GM21447 (cell line): Measurements from ENCODE around the gene SERPINB13.
"Not testable (repeated sequence)": the region's sequence is repeated elsewhere in the genome, so short reads cannot be mapped to it uniquely, and the experiment has no call there.

Source experiments
- ATAC-seq: cut with Tn5 transposase; IDR thresholded peaks from one replicate; pipeline ENCODE4 v1.9.1; 2021; ENCODE audit not compliant: unreplicated experiment

Gene SERPINB13

GRCh38 chr18:63644694-63645093, 57.6 kb downstream of the SERPINB13 start:
- ATAC-seq: not testable (repeated sequence)

GRCh38 chr18:63646936-63647335, 59.8 kb downstream of the SERPINB13 start:
- ATAC-seq: no peak

DNA sequence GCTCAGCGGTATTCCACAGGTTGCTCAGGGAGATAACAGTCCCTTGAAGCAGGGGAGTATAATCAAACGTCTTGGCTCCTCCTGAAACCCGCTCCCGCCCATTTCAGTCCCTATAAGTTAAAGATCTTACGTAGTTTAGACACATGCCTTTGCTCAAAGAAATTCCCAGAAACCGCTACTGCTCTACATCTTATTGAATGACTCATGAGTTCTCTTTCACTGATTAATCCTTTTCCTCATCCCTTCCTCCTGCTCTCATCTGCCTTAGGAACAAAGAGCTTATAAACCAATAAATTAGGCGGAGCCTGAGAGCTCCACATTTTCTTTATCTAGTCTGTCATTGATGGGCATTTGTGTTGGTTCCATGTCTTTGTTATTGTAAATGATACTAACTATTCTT, 61.1 kb downstream of the SERPINB13 start:
- ATAC-seq: no peak
